HL-60/S4 treated with retinoic acid at 250 ng/mL for 4 days and 3 days (cell line): Measurements from ENCODE around the gene JPT1.

Experiments
- in situ Hi-C: fragments of 300-500 bp; cut with MboI; formaldehyde crosslinking; loops from 2 replicates; pipeline ENCODE4 v1.7.0; 2022; ENCODE audit warnings: low sequenced_read_pairs

The JPT1 gene

DNA sequence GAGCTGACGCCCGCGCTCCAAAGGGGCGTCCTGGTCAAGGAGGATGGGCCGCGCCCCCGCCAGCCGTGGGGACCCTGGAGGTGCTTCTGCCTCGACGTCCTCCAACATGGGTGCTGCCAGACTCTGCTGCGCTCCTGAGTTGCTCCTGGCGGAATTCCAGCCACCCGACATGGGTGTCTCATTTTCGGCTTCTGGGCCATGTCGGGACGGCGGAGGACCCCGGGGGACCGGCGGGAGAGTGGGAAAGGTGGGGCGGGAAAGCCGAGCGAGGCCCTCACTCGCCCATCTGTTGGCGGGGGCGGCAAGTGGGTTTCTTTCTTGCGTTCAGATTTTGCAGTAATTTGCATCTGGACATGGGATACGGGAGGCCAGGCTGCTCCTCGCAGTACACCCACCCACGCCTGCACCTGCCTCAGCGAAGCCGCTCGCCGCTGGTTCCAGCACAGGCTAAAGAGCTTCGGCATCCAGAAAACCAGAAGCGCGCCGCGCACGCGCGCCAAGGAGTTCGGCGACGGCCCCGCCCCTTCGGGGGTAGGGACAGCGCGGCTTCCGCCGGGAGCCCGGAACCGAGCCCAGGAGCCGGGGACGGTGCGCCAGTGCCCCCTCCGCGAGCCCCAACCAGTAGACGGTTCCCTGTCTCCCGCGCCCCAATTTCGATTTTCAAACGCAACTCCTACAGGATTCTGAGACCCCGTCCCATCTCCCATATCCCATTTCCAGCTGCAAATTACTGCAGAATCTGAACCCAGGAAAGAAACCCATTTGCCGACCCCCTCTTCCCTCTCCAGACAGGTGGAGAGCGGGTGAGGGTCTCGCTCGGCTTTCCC lies 44.7 kb downstream of the JPT1 start, which contains the start of gene ARMC7:
ARMC7 (plus strand) TSS at position 563 of the 827 bp plus-strand sequence. CDS start 320 bp downstream, outside the sequence.
- in situ Hi-C loops, result no loop called here

DNA sequence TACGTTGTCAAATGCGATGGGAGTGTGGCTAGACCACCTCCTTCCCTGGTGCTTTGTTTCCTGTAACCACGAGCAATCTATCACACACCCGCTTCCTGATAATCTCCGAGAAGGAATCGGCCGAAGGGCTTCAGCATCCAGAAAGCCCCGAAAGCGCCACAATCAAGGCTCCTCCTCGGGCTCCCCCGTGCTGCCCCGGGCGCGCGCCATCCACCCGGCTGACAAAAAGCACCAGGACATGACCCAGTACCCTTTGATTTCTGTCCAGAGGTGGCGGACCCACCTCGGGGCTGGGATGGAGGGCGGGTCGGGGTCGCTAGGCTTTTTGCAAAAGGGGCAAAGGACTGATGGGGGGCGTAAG lies 45.3 kb downstream of the JPT1 start:
- in situ Hi-C loops, result no loop called here

DNA sequence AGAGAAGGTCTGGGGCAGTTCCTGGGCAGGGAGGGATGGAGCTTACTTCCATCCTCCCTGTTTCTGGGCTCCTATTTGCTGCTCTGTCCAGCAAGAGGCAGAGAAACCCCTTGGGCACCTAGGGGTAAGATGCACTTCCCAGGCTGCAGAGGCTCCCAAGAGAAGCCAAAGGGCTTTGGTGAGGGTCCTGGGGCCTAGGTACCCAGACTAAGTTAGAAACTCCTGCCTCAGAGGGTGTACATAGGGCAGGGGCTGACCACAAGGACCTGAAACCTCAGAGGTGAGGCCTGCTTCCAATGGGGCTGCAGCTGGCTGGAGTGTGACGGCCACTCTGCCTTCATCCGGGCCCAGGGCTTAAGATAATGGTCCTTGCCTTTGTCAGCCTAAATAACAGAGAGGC lies 46.1 kb downstream of the JPT1 start:
- in situ Hi-C loops, result no loop called here

DNA sequence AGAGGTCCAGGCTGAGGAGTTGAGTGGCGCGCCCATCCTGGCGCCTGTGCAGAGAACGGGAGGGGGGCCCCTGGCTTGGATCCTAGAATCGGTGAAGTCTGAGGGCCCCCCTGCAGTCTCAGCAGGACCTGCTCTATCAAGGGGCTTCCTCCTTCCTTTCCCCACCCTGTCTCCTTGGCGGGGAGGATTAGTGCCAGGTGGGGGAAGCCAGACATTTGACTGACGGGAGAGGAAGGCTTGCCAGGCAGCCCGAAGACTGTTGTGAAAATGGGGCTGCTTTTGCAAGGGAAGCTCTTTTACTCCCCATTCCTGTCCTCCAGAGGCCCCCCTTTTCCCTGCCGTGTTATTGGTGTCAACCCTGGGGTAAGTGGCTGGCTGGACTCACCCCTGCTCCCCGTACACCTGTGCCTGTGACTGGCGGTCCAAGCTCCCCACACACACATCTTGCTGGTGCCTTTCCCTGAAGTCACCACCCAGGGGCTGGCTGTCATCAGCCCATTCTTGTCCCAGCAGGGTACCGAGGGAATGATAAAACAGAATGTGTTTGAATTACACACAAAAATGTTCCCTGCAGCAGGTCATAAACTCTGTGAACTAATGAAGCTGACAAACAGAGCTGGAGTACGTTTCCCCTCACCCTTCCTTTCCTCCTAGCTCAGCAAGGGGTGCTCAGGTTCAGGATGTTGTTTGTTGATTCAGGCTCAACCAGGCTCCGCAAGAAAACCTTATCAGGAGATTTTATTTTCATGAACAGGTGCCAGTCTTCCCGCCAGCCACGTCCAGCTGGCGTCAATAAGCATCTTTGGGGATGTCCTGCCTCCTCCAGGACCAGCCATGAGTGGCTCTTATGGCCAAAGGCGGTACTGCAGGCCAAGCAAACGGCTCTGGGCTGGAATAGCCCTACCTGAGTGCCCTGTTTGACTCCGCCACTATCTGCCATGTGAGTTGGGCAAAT lies 48.9 kb downstream of the JPT1 start:
- in situ Hi-C loops, result no loop called here

DNA sequence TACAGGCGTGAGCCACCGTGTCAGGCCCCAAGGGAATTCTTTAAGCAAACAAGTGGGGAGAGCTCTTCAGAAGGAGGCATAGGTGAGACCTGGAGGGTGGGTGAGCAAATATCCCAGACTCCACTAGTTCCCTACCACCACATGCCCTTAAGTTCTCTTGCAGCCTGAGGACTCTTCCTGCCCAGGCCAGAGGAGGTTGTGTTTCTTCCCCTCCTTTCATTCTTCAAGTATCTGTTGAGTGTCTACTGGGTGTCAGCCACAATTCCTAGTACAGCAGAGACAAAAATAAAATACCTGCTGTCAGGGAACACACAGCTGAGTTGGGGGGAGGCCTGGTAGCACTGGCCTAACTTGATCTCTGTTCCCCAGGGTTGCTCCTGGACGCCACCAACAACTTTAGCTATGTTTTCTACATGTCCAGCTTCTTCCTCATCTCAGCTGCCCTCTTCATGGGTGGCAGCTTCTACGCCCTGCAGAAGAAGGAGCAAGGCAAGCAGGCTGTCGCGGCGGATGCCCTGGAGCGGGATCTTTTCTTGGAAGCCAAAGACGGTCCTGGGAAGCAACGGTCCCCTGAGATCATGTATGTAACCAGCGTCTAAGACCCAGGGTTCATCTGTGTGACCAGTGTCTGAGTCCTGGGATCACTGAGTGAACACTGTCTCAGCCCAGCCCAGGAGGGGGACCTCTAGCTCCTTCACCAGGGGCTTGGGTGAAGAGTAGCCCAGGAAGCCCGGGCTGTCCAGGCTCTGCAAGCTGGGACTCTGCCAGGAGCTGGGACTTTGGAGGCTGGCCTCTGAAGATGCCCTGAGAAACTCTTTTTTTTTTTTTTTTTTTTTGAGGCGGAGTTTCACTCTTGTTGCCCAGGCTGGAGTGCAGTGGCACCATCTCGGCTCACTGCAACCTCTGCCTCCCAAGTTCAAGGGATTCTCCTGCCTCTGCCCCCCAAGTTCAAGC lies 50.4 kb downstream of the JPT1 start:
- in situ Hi-C loops, result no loop called here

DNA sequence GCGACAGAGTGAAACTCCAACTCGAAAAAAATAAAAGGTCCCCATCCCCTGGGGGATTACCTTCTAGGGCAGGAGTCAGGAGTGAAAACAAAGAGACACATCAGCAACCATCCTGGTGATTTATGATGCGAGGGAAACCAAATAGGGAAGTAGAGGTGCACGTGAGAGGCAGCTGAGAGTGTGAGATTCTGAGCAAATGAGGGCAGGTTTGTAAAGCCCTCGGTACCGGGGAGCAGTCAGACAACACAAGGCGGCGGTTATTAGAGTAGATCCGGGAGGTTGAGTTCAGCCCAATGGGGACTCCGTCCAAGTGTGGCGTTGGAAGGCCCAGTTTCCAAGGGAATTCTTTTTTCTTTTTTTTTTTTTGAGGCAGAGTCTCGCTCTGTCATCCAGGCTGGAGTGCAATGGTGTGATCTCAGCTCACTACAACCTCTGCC lies 51.9 kb downstream of the JPT1 start:
- in situ Hi-C loops, result no loop called here

DNA sequence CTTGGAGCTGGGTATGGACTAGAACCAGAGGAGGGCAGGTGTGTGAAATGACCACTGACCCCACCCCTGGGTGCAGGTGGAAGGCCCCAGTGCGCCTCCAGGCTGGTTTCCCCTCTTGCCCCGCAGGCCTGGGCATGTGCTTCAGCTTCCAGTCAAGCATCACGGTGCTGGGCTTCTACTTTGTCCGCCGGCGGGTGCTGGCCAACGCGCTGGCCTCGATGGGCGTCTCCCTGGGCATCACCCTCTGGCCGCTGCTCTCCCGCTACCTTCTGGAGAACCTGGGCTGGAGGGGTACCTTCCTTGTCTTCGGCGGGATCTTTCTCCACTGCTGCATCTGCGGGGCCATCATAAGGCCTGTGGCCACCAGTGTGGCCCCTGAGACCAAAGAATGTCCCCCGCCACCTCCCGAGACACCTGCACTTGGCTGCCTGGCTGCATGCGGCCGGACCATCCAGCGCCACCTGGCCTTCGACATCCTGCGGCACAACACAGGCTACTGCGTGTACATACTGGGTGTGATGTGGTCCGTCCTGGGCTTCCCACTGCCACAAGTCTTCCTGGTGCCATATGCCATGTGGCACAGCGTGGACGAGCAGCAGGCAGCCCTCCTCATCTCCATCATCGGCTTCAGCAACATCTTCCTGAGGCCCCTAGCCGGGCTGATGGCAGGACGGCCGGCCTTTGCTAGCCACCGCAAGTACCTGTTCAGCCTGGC lies 54.3 kb downstream of the JPT1 start:
- in situ Hi-C loops, result no loop called here

DNA sequence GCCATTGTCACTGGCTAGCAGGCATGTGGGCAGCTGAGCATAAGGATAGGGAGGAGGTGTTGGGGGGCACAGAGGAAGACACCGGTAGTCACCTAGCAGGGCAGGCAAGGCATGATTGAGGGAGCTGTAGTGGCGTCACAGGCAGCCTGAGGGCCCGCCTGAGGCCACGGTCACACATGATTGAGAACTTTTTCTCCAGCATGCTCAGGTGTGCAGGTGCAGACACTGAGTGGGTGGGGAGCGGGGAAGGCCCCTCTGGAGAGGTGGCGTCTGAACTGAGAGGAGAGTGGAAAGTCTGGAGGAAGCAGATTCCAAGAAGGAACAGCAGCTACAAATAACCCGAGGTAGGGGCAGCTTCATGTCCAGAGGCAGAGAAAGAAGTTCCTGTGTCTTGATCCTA lies 55.5 kb downstream of the JPT1 start:
- in situ Hi-C loops, result no loop called here

DNA sequence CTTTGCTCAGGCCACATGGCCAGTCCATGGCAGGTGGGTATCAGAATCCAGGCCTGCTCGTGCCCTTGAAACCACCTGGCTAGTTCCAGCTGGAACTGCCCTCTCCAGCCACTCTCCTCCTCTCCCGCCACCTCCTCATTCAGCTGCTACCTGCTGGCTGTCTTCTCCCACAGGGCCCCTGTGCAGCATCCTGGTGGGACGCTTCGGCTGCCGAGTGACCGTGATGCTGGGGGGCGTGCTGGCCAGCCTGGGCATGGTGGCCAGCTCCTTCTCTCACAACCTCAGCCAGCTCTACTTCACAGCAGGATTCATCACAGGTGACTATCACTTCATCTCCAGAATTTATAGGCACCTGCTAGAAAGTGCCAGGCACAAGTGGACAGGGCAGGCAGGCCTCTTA lies 56.4 kb downstream of the JPT1 start:
- in situ Hi-C loops, result no loop called here

DNA sequence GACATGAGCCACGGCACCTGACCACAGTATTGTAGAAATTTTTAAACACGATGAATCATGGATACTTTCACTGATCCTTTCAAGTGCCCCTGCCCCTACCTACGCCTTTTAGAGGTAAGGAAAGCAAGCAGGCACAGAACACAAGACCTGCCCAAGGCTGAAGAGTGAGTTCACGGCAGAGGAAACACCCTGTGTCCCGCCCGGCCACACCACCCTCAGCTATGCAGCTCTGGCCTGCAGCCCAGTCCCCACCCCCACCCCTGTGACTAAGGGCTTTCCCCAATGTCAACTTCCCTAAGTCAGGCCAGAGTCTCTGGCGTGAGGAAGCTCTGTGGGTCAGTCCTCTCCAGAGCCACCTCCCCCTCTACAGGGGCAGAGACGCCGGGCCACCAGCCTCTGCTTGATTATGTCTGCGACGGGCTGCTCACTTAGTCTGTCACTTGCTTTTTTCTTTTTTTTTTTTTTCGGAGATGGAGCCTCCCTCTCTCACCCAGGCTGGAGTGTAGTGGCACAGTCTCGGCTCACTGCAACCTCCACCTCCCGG lies 58.2 kb downstream of the JPT1 start:
- in situ Hi-C loops, result no loop called here

DNA sequence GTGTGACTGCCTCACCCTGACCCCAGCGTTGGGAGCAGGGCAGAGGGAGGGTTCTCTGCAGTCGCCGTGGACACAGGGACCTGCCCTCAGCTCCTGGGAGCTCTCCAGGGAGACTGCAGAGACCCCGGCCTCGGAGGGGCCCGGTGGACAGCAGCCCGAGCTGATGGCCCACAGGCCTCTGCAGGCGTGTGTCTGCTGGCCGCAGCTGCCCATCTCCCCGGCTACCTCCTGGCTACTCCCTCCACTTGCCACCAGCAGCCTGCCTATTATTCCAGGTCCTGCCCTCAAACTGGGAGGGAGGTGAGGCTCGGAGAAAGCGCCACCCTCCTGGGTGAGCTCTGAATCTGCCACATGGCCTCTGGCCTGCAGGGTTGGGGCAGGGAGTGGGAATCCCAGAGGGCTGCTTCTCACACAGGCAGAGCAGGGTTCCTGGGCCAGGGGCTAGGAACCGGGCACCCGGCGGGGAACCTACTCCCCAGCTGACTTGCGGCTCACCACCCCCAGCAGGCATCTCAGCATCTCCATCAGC lies 59.4 kb downstream of the JPT1 start:
- in situ Hi-C loops, result no loop called here

DNA sequence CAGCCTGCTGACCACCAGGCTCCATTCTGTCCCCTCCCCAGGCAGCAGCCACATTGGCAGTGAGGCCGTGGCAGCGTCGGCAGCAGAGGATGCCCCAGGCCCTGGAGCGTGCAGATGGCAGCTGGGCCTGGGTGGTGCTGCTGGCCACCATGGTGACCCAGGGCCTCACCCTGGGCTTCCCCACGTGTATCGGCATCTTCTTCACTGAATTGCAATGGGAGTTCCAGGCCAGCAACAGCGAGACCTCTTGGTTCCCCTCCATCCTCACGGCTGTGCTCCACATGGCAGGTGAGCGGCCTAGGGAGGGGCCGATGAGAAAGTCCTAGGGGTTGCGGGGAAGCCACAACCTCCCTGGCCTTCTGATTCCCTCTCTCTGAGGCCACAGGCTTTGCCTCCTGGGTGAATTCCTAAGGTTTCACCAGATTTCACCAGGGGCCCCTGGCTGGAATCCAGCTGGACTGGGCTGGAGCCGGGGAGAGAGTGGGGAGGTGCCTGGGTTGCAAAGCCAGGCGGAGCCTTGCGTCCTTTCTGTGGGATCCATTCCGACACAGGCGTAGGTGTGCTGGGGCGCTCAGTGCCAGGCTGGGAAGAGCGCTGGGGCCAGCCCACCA lies 60.7 kb downstream of the JPT1 start:
- in situ Hi-C loops, result no loop called here

DNA sequence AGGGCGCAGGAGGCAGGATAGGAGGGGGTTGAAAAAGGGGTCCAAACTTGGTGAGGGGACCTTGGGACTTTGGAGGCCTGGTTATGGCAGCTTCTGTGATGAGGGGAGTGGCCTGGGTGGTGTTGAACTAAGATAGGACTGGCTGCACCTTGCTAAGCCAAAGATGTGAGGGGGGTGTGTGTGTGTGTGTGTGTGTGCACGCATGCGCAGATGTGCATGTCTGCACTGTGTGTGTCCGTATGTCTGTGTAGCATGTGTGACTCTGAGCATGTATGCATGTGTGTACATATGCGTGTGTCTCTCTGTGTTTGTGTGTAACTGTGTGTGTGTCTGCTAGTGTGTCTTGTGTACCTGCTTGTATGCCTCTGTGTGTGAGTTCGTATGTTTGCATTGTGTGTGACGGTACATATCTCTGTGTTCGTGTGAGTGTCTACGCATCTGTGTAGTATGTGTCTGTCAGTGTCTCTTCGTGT lies 62.4 kb downstream of the JPT1 start:
- in situ Hi-C loops, result no loop called here

DNA sequence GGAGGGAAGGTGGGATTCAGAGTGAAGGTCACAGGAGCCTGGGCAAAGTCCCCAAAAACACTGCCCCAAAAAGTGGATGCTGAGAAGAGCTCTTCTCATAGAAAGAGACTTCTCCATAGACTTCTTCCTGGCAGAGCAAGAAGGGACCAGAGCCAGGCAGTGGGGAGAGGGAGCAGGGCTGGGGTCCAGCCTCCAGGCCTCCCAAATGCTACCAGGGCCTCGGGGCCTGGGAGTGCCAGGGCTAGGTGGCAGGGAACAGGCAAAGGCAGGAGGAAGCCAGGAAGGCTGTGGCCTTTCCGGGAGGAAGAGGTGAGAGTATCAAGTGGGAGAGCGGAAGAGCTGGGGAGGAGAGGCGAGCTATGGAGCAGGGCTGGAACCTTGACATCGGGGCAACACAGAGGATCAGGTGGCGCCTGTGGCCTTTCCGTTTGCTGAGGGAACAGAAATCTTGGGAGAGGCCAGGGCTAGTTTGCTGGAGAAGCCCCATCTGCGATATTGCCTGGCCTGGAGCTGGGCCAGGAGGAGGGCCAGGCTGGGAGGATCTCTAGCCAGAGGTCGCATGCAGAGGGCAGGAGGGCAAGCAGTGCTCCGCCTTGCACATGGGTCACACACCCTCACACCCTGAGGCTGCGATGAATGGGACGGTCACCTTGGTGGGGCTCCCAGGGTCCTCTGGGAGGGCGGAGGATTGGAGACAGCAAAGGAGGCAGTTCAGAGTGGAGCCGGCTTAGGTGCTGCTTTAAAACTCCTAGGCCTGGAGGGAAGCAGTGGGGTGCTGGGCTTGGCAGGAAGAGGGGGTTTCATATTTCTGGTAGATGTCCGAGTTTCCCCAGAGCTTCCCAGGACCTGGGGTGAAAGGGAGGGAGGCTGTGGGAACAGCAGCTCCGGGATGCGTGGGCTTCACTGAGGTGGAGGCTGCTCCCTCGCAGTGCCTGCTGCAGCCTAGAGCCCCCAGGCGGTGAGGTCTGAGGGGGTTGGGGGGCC lies 63.1 kb downstream of the JPT1 start:
- in situ Hi-C loops, result no loop called here

DNA sequence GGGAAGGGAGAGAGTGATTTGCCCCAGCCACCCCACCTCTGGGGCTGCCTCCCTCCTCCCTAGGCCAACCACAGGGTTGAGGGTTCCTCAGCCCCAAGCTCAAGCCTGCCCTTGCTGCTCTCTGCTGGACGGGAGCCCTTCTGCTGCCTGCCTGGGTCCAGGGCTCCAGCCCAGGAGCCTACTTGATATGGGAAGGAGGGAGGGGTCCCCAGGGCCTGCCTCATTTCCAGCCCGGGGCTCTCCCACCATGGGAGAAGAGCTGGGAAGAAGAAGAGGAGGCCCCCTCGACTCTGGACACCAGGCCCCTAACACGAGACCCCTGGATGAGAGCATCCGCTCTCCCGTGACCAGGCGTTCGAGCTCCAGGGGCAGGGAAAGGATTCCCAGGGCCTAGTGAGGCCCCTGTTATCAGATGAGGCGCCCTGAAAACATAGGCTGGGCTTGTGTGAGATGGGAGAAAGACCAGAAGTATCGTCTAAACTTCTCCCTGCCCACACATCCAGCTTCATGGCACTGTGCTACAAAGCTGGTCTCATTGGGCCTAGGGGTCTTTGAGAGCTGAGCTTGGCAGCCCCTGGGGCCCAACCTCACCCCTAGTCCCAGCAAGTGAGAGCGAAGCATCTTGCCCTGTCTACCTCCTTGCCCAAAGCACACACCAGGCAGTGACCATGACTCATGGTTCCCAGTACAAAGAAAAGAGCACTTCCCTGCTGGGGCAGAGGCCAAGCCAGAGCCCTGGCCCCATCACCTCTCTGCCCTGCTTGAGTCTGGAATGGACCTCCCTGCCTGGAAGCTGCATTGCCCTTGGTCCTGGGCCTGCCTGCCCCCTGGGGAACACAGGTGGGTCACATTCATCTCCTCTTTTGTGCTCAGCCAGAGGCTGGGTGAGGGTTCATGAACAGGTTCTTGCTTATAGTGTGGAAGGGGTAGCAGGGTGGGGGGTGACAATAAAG lies 65.6 kb downstream of the JPT1 start:
- in situ Hi-C loops, result no loop called here

DNA sequence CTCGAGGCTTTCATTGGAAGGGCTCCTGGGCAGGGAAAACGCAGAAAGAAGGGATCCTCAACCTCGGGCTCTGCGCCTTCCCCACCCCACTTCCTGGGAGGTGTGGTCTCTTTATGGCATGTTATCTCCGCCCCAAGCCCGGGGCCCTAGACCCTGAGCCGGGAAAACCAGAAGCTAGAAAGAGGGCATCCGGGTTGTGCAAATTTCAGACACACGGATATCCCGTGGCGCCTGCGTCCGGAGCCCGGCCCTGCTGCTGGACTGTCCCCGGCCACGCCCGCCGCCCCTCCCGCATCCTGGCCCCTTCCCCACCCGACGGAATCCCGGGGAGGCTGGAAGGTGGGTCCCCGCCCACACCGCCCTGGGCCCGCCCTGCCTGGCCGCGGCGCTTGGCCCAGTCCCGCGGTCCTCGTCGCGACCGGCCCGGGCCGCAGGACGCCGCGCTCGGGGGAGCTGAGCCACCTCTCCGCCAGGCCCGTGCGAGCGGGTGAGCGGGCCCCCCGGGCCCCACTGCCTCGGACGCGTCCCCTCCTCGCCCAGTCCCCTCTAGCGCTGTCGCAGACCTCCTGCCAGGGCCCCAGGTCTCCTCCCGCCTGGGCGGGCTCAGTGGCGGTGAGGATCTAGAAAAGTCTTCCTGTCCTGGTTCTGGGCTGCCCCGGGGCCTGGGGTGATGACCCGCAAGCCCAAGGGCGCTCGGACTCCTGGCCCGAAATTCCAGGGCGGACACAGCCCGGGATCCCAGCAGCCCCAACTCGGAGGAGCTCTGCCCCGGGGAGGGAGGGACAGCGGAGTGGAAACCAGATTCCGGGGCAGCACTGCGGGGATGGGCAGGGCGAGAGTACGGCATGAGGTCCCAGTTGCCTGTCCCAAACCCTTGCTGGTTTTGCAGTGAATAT lies 66.5 kb downstream of the JPT1 start, which contains the start of gene SLC16A5:
SLC16A5 (plus strand) TSS at position 397 of the 896 bp plus-strand sequence. CDS start 5,683 bp downstream, outside the sequence.
- in situ Hi-C loops, result no loop called here
